ENCODE data around the gene IL18RAP. TPM values are rescaled to one million over a fixed set of nuclear protein-coding genes. Genes with fewer than 3 reads are reported as not detected.
A peak's percentile ranks its signal among the peaks of the same experiment; 100 is the strongest.

IL18RAP gene
- total RNA-seq, 1 experiment from 2014 or later, result not detected

- POLR2A ChIA-PET (ENCODE audit: low non-redundant PET), result no interaction called here
Observed at GRCh38 chr2:102442967-102443828, 20.2 kb downstream of the IL18RAP start.

GRCh38 chr2:102444233-102444632 lies 21.3 kb downstream of the IL18RAP start:
- Histone ChIP-seq H3K27me3 (replicated peaks; ENCODE audit: insufficient read depth, low read depth, low read length, poor library complexity) (peaks cover 20% of the 10 kb centered on the region), H3K9me3 (ENCODE audit: low read depth, low read length, poor library complexity, severe bottlenecking) (no peaks in the 10 kb centered on the region), H3K4me3 (ENCODE audit: low read depth, low read length, poor library complexity, severe bottlenecking) (no peak overlapping the region), H3K36me3 (ENCODE audit: insufficient read depth, low read length, poor library complexity, severe bottlenecking) (no peaks in the 10 kb centered on the region), H3K4me1 (ENCODE audit: insufficient read depth, low read length, poor library complexity, severe bottlenecking) (no peaks in the 10 kb centered on the region), H3K27ac (ENCODE audit: low read depth, low read length, poor library complexity, severe bottlenecking) (no peak overlapping the region)
- TF ChIP-seq CTCF (conservative IDR thresholded peaks at IDR 0.05; ENCODE audit: low read depth, low read length), result no peak
- no peak for TF ChIP-seq EZH2 (IDR thresholded peaks at IDR 0.05; ENCODE audit: borderline replicate concordance, low read depth, low read length, poor library complexity, severe bottlenecking)
- ChIA-PET CTCF (interaction anchor here (1.1 kb wide), 1 partner anchor 438 kb away, joined by 3 read pairs; no protein-coding TSS in a partner anchor), POLR2A (ENCODE audit: low non-redundant PET) (no interaction called here)
- no peak for DNase-seq (ENCODE audit: low spot score)
- intact Hi-C loops (cut with micrococcal nuclease; ENCODE audit: unreplicated experiment), result loop anchor here (5.0 to 10.0 kb wide), 2 partner anchors 192 to 559 kb away; no protein-coding TSS in a partner anchor
- BruUV-seq (replicated peaks), result no TSS peak

More at GRCh38 chr2:102442967-102443828, 20.2 kb downstream of the IL18RAP start:
- no peak overlapping the region for H3K4me3 ChIP-seq (ENCODE audit: low read depth, low read length, poor library complexity, severe bottlenecking)
- TF ChIP-seq EZH2 (IDR thresholded peaks at IDR 0.05; ENCODE audit: borderline replicate concordance, low read depth, low read length, poor library complexity, severe bottlenecking) (no peak), CTCF (conservative IDR thresholded peaks at IDR 0.05; ENCODE audit: low read depth, low read length) (peak; percentile 71)
- CTCF ChIA-PET, result interaction anchor here (0.8 to 1.1 kb wide), 2 partner anchors 173 to 437 kb away, joined by 3 read pairs; no protein-coding TSS in a partner anchor
- H3K4me1 ChIP-seq (ENCODE audit: insufficient read depth, low read length, poor library complexity, severe bottlenecking), result no peaks in the 10 kb centered on the region
- peaks cover 28% of the 10 kb centered on the region for H3K27me3 ChIP-seq (replicated peaks; ENCODE audit: insufficient read depth, low read depth, low read length, poor library complexity)
- no peak overlapping the region for H3K27ac ChIP-seq (ENCODE audit: low read depth, low read length, poor library complexity, severe bottlenecking)
- intact Hi-C loops (cut with micrococcal nuclease; ENCODE audit: unreplicated experiment), result loop anchor here (5.0 to 10.0 kb wide), 2 partner anchors 191 to 558 kb away; no protein-coding TSS in a partner anchor
- no peaks in the 10 kb centered on the region for H3K36me3 ChIP-seq (ENCODE audit: insufficient read depth, low read length, poor library complexity, severe bottlenecking)
- no TSS peak for BruUV-seq (replicated peaks)
- H3K9me3 ChIP-seq (ENCODE audit: low read depth, low read length, poor library complexity, severe bottlenecking), result no peaks in the 10 kb centered on the region
- peak; percentile 25 for DNase-seq (ENCODE audit: low spot score)

DNA sequence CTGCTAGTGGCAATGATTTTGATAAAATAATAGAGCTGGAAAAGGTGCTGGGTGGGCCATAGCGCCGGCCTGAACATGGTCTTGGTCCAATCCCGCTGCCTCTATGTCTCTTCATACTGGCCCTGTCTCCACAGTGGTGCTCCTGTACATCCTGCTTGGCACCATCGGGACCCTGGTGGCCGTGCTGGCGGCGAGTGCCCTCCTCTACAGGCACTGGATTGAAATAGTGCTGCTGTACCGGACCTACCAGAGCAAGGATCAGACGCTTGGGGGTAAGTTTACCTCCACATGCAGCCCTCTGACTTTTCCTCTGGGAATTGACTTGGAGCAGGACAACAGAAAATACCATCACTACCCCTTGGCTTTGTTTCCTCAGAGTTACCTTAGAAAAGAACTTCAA lies 24.0 kb downstream of the IL18RAP start:
- TF ChIP-seq EZH2 (IDR thresholded peaks at IDR 0.05; ENCODE audit: borderline replicate concordance, low read depth, low read length, poor library complexity, severe bottlenecking) (no peak), CTCF (conservative IDR thresholded peaks at IDR 0.05; ENCODE audit: low read depth, low read length) (no peak)
- BruUV-seq (replicated peaks), result no TSS peak
- Histone ChIP-seq H3K4me3 (ENCODE audit: low read depth, low read length, poor library complexity, severe bottlenecking) (no peak overlapping the region), H3K27me3 (replicated peaks; ENCODE audit: insufficient read depth, low read depth, low read length, poor library complexity) (peaks cover 8% of the 10 kb centered on the region), H3K9me3 (ENCODE audit: low read depth, low read length, poor library complexity, severe bottlenecking) (no peaks in the 10 kb centered on the region), H3K36me3 (ENCODE audit: insufficient read depth, low read length, poor library complexity, severe bottlenecking) (no peaks in the 10 kb centered on the region), H3K27ac (ENCODE audit: low read depth, low read length, poor library complexity, severe bottlenecking) (no peak overlapping the region), H3K4me1 (ENCODE audit: insufficient read depth, low read length, poor library complexity, severe bottlenecking) (no peaks in the 10 kb centered on the region)
- intact Hi-C loops (cut with micrococcal nuclease; ENCODE audit: unreplicated experiment), result loop anchor here (5.0 to 10.0 kb wide), 3 partner anchors 425 to 1105 kb away; no protein-coding TSS in a partner anchor
- no peak for DNase-seq (ENCODE audit: low spot score)
- CTCF ChIA-PET, result no interaction called here
- POLR2A ChIA-PET (ENCODE audit: low non-redundant PET), result no interaction called here
